ENCODE results near the gene TXNDC11.

Gene TXNDC11

GRCh38 chr16:11722468-11722808 lies 20.2 kb downstream of the TXNDC11 start:
- H3K4me3 ChIP-seq (ENCODE audit: low read depth, low read length): no peak overlapping the region
- DNase-seq (ENCODE audit: low read depth): no peak
- TF ChIP-seq MYC (IDR thresholded peaks at IDR 0.05; ENCODE audit: low read depth, low read length) (no peak), MAX (IDR thresholded peaks at IDR 0.05; ENCODE audit: low read depth, low read length) (no peak), CTCF (IDR thresholded peaks at IDR 0.05; ENCODE audit: low read depth, low read length) (no peak), POLR2A (IDR thresholded peaks at IDR 0.05; ENCODE audit: extremely low read depth, insufficient read length) (no peak)

GRCh38 chr16:11721781-11722467 lies 20.7 kb downstream of the TXNDC11 start:
- TF ChIP-seq CTCF (IDR thresholded peaks at IDR 0.05; ENCODE audit: low read depth, low read length) (no peak), MAX (IDR thresholded peaks at IDR 0.05; ENCODE audit: low read depth, low read length) (no peak), MYC (IDR thresholded peaks at IDR 0.05; ENCODE audit: low read depth, low read length) (no peak), POLR2A (IDR thresholded peaks at IDR 0.05; ENCODE audit: extremely low read depth, insufficient read length) (no peak)
- H3K4me3 ChIP-seq (ENCODE audit: low read depth, low read length): no peak overlapping the region
- DNase-seq (ENCODE audit: low read depth): no peak

- TF ChIP-seq MAX (IDR thresholded peaks at IDR 0.05; ENCODE audit: low read depth, low read length) (no peak), CTCF (IDR thresholded peaks at IDR 0.05; ENCODE audit: low read depth, low read length) (no peak), POLR2A (IDR thresholded peaks at IDR 0.05; ENCODE audit: extremely low read depth, insufficient read length) (no peak), MYC (IDR thresholded peaks at IDR 0.05; ENCODE audit: low read depth, low read length) (no peak)
Observed at GRCh38 chr16:11719762-11720161, 22.9 kb downstream of the TXNDC11 start.

GRCh38 chr16:11719171-11719570 lies 23.5 kb downstream of the TXNDC11 start:
- no peak for DNase-seq (ENCODE audit: low read depth)
- no peak overlapping the region for H3K4me3 ChIP-seq (ENCODE audit: low read depth, low read length)
- no peak for TF ChIP-seq CTCF (IDR thresholded peaks at IDR 0.05; ENCODE audit: low read depth, low read length)
- TF ChIP-seq POLR2A (IDR thresholded peaks at IDR 0.05; ENCODE audit: extremely low read depth, insufficient read length): no peak
- no peak for TF ChIP-seq MAX (IDR thresholded peaks at IDR 0.05; ENCODE audit: low read depth, low read length)
- no peak for TF ChIP-seq MYC (IDR thresholded peaks at IDR 0.05; ENCODE audit: low read depth, low read length)

More at GRCh38 chr16:11719762-11720161, 22.9 kb downstream of the TXNDC11 start:
- no peak overlapping the region for H3K4me3 ChIP-seq (ENCODE audit: low read depth, low read length)
- no peak for DNase-seq (ENCODE audit: low read depth)

GRCh38 chr16:11717811-11718210 lies 24.8 kb downstream of the TXNDC11 start:
- TF ChIP-seq MAX (IDR thresholded peaks at IDR 0.05; ENCODE audit: low read depth, low read length) (no peak), MYC (IDR thresholded peaks at IDR 0.05; ENCODE audit: low read depth, low read length) (no peak), POLR2A (IDR thresholded peaks at IDR 0.05; ENCODE audit: extremely low read depth, insufficient read length) (no peak)
- H3K4me3 ChIP-seq (ENCODE audit: low read depth, low read length): no peak overlapping the region
- no peak for DNase-seq (ENCODE audit: low read depth)

GRCh38 chr16:11716336-11716735 lies 26.3 kb downstream of the TXNDC11 start:
- H3K4me3 ChIP-seq (ENCODE audit: low read depth, low read length): no peak overlapping the region
- TF ChIP-seq CTCF (IDR thresholded peaks at IDR 0.05; ENCODE audit: low read depth, low read length) (no peak), MAX (IDR thresholded peaks at IDR 0.05; ENCODE audit: low read depth, low read length) (no peak), POLR2A (IDR thresholded peaks at IDR 0.05; ENCODE audit: extremely low read depth, insufficient read length) (no peak), MYC (IDR thresholded peaks at IDR 0.05; ENCODE audit: low read depth, low read length) (no peak)
- no peak for DNase-seq (ENCODE audit: low read depth)

Data from NB4 (cell line).